ENCODE data around the gene LEFTY2. TPM values are rescaled to one million over a fixed set of nuclear protein-coding genes. Genes with fewer than 3 reads are reported as not detected.

Gene LEFTY2
- total RNA-seq, 1 donor from 2014 or later: 2.7 TPM

- H3K9me3 ChIP-seq: no peaks in the 10 kb centered on the region
- no peaks in the 10 kb centered on the region for H3K27me3 ChIP-seq
- TF ChIP-seq POLR2A (IDR thresholded peaks at IDR 0.05) (no peak), POLR2AphosphoS5 (IDR thresholded peaks at IDR 0.05; ENCODE audit: insufficient read depth in 1 of 2, low read depth in 1 of 2) (no peak)
- TF ChIP-seq, protein P1, sequence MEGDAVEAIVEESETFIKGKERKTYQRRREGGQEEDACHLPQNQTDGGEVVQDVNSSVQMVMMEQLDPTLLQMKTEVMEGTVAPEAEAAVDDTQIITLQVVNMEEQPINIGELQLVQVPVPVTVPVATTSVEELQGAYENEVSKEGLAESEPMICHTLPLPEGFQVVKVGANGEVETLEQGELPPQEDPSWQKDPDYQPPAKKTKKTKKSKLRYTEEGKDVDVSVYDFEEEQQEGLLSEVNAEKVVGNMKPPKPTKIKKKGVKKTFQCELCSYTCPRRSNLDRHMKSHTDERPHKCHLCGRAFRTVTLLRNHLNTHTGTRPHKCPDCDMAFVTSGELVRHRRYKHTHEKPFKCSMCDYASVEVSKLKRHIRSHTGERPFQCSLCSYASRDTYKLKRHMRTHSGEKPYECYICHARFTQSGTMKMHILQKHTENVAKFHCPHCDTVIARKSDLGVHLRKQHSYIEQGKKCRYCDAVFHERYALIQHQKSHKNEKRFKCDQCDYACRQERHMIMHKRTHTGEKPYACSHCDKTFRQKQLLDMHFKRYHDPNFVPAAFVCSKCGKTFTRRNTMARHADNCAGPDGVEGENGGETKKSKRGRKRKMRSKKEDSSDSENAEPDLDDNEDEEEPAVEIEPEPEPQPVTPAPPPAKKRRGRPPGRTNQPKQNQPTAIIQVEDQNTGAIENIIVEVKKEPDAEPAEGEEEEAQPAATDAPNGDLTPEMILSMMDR (IDR thresholded peaks at IDR 0.05): no peak
- H3K4me1 ChIP-seq: no peaks in the 10 kb centered on the region
- no peaks in the 10 kb centered on the region for H3K36me3 ChIP-seq
- intact Hi-C loops (cut with DNase I): no loop called here
- H3K4me3 ChIP-seq: no peak overlapping the region
- DNase-seq (ENCODE audit: extremely low spot score in 2 of 2): no peak
- H3K27ac ChIP-seq: no peak overlapping the region
Measured at GRCh38 chr1:225950905-225951497, 10.0 kb upstream of the LEFTY2 start.

GRCh38 chr1:225949041-225949440 lies 8.0 kb upstream of the LEFTY2 start:
- no peaks in the 10 kb centered on the region for H3K9me3 ChIP-seq
- H3K27me3 ChIP-seq: no peaks in the 10 kb centered on the region
- H3K4me3 ChIP-seq: no peak overlapping the region
- intact Hi-C loops (cut with DNase I): no loop called here
- H3K36me3 ChIP-seq: no peaks in the 10 kb centered on the region
- TF ChIP-seq, protein P1 (IDR thresholded peaks at IDR 0.05): no peak
- no peak for TF ChIP-seq POLR2A (IDR thresholded peaks at IDR 0.05)
- no peak for TF ChIP-seq POLR2AphosphoS5 (IDR thresholded peaks at IDR 0.05; ENCODE audit: insufficient read depth in 1 of 2, low read depth in 1 of 2)
- no peak overlapping the region for H3K27ac ChIP-seq
- H3K4me1 ChIP-seq: peaks cover 5% of the 10 kb centered on the region
- no peak for DNase-seq (ENCODE audit: extremely low spot score in 2 of 2)

DNA sequence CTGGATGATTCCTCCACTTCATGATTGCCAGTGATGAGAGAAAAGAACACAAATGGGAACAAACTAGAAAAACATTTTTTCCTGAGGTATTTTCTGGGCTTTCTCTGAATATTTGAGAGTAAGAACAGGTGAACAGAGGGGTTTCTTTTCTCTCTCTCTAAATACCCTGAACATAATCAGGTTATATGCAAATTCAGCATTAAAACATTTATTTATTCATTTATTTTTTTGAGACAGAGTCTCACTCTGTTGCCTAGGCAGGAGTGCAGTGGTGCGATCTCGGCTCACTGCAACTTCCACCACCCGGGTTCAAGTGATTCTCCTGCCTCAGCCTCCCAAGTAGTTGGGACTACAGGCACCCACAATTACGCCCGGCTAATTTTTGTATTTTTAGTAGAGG lies 5.8 kb upstream of the LEFTY2 start:
- TF ChIP-seq POLR2A (IDR thresholded peaks at IDR 0.05) (no peak), POLR2AphosphoS5 (IDR thresholded peaks at IDR 0.05; ENCODE audit: insufficient read depth in 1 of 2, low read depth in 1 of 2) (no peak)
- TF ChIP-seq, protein P1 (IDR thresholded peaks at IDR 0.05): no peak
- Histone ChIP-seq H3K4me1 (peaks cover 7% of the 10 kb centered on the region), H3K9me3 (no peaks in the 10 kb centered on the region), H3K36me3 (no peaks in the 10 kb centered on the region), H3K27ac (no peak overlapping the region), H3K27me3 (no peaks in the 10 kb centered on the region), H3K4me3 (no peak overlapping the region)
- intact Hi-C loops (cut with DNase I): no loop called here
- DNase-seq (ENCODE audit: extremely low spot score in 2 of 2): no peak

GRCh38 chr1:225946082-225946620 lies 5.1 kb upstream of the LEFTY2 start:
- TF ChIP-seq, protein P1 (IDR thresholded peaks at IDR 0.05): no peak
- TF ChIP-seq POLR2A (IDR thresholded peaks at IDR 0.05): no peak
- intact Hi-C loops (cut with DNase I): no loop called here
- peaks cover 13% of the 10 kb centered on the region for H3K4me1 ChIP-seq
- no peaks in the 10 kb centered on the region for H3K27me3 ChIP-seq
- H3K27ac ChIP-seq: no peak overlapping the region
- no peaks in the 10 kb centered on the region for H3K9me3 ChIP-seq
- H3K36me3 ChIP-seq: no peaks in the 10 kb centered on the region
- H3K4me3 ChIP-seq: no peak overlapping the region
- DNase-seq (ENCODE audit: extremely low spot score in 2 of 2): no peak

DNA sequence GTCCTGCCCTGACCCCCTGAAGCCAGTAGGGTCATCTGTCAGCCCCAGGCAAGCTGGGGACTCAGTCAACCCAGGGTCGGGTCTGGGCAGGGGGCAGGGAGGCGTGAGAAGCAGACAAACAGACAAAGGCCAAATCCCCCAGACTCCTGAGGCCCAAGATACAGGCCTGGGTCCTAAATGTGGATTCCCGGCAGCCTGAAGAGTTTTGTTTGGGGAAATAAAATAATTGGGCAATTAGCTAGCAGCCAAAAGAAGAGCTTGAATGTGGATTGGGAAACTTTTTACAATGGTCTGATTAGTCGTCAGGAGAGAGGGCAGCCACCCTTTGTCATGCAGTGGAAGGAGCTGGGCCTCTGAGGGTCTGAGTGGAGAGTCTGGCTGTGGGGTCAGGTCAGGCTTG lies 4.5 kb upstream of the LEFTY2 start:
- H3K4me3 ChIP-seq: no peak overlapping the region
- intact Hi-C loops (cut with DNase I): no loop called here
- no peaks in the 10 kb centered on the region for H3K36me3 ChIP-seq
- H3K4me1 ChIP-seq: peaks cover 19% of the 10 kb centered on the region
- no peak overlapping the region for H3K27ac ChIP-seq
- DNase-seq (ENCODE audit: extremely low spot score in 2 of 2): no peak
- H3K27me3 ChIP-seq: no peaks in the 10 kb centered on the region
- TF ChIP-seq, protein P1 (IDR thresholded peaks at IDR 0.05): no peak
- no peak for TF ChIP-seq POLR2A (IDR thresholded peaks at IDR 0.05)
- TF ChIP-seq POLR2AphosphoS5 (IDR thresholded peaks at IDR 0.05; ENCODE audit: insufficient read depth in 1 of 2, low read depth in 1 of 2): no peak
- H3K9me3 ChIP-seq: no peaks in the 10 kb centered on the region
